ENCODE results near the gene SPOP.

GRCh38 chr17:49583226-49583625 is 94.7 kb downstream of the SPOP start:
- TF ChIP-seq CTCF (IDR thresholded peaks at IDR 0.05; ENCODE audit: insufficient read depth, low read length, poor library complexity, severe bottlenecking), result no peak
- TF ChIP-seq EZH2phosphoT487 (conservative IDR thresholded peaks at IDR 0.05; ENCODE audit: low read length), result no peak

All from SU-DHL-6 (cell line).